ENCODE results near the gene SCN5A.

SCN5A gene

GRCh38 chr3:38579141-38579540 is 70.3 kb downstream of the SCN5A start:
- Histone ChIP-seq H3K4me1 (ENCODE audit: control insufficient read depth, insufficient read depth, low read length) (no peaks in the 10 kb centered on the region), H3K36me3 (ENCODE audit: control insufficient read depth, insufficient read depth, low read length) (no peaks in the 10 kb centered on the region), H3K9me3 (ENCODE audit: control insufficient read depth, low read length) (no peaks in the 10 kb centered on the region), H3K4me3 (ENCODE audit: low read length) (no peak overlapping the region), H3K9ac (ENCODE audit: low read length) (no peak overlapping the region), H3K27me3 (ENCODE audit: control insufficient read depth, insufficient read depth, low read length) (peaks cover 3% of the 10 kb centered on the region)

GRCh38 chr3:38578551-38578950 is 70.9 kb downstream of the SCN5A start:
- no peaks in the 10 kb centered on the region for H3K4me1 ChIP-seq (ENCODE audit: control insufficient read depth, insufficient read depth, low read length)
- H3K4me3 ChIP-seq (ENCODE audit: low read length) = no peak overlapping the region
- H3K9ac ChIP-seq (ENCODE audit: low read length) = no peak overlapping the region
- peaks cover 3% of the 10 kb centered on the region for H3K27me3 ChIP-seq (ENCODE audit: control insufficient read depth, insufficient read depth, low read length)
- H3K9me3 ChIP-seq (ENCODE audit: control insufficient read depth, low read length) = no peaks in the 10 kb centered on the region
- no peaks in the 10 kb centered on the region for H3K36me3 ChIP-seq (ENCODE audit: control insufficient read depth, insufficient read depth, low read length)

GRCh38 chr3:38578081-38578475 is 71.4 kb downstream of the SCN5A start:
- H3K4me3 ChIP-seq (ENCODE audit: low read length) = no peak overlapping the region
- H3K9me3 ChIP-seq (ENCODE audit: control insufficient read depth, low read length) = no peaks in the 10 kb centered on the region
- H3K9ac ChIP-seq (ENCODE audit: low read length) = no peak overlapping the region
- no peaks in the 10 kb centered on the region for H3K4me1 ChIP-seq (ENCODE audit: control insufficient read depth, insufficient read depth, low read length)
- H3K27me3 ChIP-seq (ENCODE audit: control insufficient read depth, insufficient read depth, low read length) = peaks cover 3% of the 10 kb centered on the region
- no peaks in the 10 kb centered on the region for H3K36me3 ChIP-seq (ENCODE audit: control insufficient read depth, insufficient read depth, low read length)

GRCh38 chr3:38577371-38578080 is 72.0 kb downstream of the SCN5A start:
- Histone ChIP-seq H3K27me3 (ENCODE audit: control insufficient read depth, insufficient read depth, low read length) (peaks cover 3% of the 10 kb centered on the region), H3K36me3 (ENCODE audit: control insufficient read depth, insufficient read depth, low read length) (no peaks in the 10 kb centered on the region), H3K4me1 (ENCODE audit: control insufficient read depth, insufficient read depth, low read length) (no peaks in the 10 kb centered on the region), H3K9me3 (ENCODE audit: control insufficient read depth, low read length) (no peaks in the 10 kb centered on the region), H3K9ac (ENCODE audit: low read length) (no peak overlapping the region), H3K4me3 (ENCODE audit: low read length) (no peak overlapping the region)

- H3K4me3 ChIP-seq (ENCODE audit: low read length) = no peak overlapping the region
- H3K9ac ChIP-seq (ENCODE audit: low read length) = no peak overlapping the region
- H3K4me1 ChIP-seq (ENCODE audit: control insufficient read depth, insufficient read depth, low read length) = no peaks in the 10 kb centered on the region
- H3K27me3 ChIP-seq (ENCODE audit: control insufficient read depth, insufficient read depth, low read length) = peaks cover 3% of the 10 kb centered on the region
- H3K36me3 ChIP-seq (ENCODE audit: control insufficient read depth, insufficient read depth, low read length) = no peaks in the 10 kb centered on the region
- no peaks in the 10 kb centered on the region for H3K9me3 ChIP-seq (ENCODE audit: control insufficient read depth, low read length)
Measured at GRCh38 chr3:38576526-38577370, 72.7 kb downstream of the SCN5A start.

GRCh38 chr3:38576131-38576525 is 73.4 kb downstream of the SCN5A start:
- no peaks in the 10 kb centered on the region for H3K36me3 ChIP-seq (ENCODE audit: control insufficient read depth, insufficient read depth, low read length)
- H3K27me3 ChIP-seq (ENCODE audit: control insufficient read depth, insufficient read depth, low read length) = peaks cover 3% of the 10 kb centered on the region
- no peaks in the 10 kb centered on the region for H3K9me3 ChIP-seq (ENCODE audit: control insufficient read depth, low read length)
- H3K4me3 ChIP-seq (ENCODE audit: low read length) = no peak overlapping the region
- no peaks in the 10 kb centered on the region for H3K4me1 ChIP-seq (ENCODE audit: control insufficient read depth, insufficient read depth, low read length)
- no peak overlapping the region for H3K9ac ChIP-seq (ENCODE audit: low read length)

GRCh38 chr3:38575279-38575843 is 74.1 kb downstream of the SCN5A start:
- H3K9me3 ChIP-seq (ENCODE audit: control insufficient read depth, low read length) = no peaks in the 10 kb centered on the region
- no peaks in the 10 kb centered on the region for H3K36me3 ChIP-seq (ENCODE audit: control insufficient read depth, insufficient read depth, low read length)

GRCh38 chr3:38574411-38575278 is 74.8 kb downstream of the SCN5A start:
- H3K36me3 ChIP-seq (ENCODE audit: control insufficient read depth, insufficient read depth, low read length) = no peaks in the 10 kb centered on the region
- no peaks in the 10 kb centered on the region for H3K9me3 ChIP-seq (ENCODE audit: control insufficient read depth, low read length)
- no peak overlapping the region for H3K9ac ChIP-seq (ENCODE audit: low read length)
- no peak overlapping the region for H3K4me3 ChIP-seq (ENCODE audit: low read length)
- peaks cover 3% of the 10 kb centered on the region for H3K27me3 ChIP-seq (ENCODE audit: control insufficient read depth, insufficient read depth, low read length)
- no peaks in the 10 kb centered on the region for H3K4me1 ChIP-seq (ENCODE audit: control insufficient read depth, insufficient read depth, low read length)

More at GRCh38 chr3:38575279-38575843, 74.1 kb downstream of the SCN5A start:
- no peak overlapping the region for H3K9ac ChIP-seq (ENCODE audit: low read length)
- no peak overlapping the region for H3K4me3 ChIP-seq (ENCODE audit: low read length)
- no peaks in the 10 kb centered on the region for H3K4me1 ChIP-seq (ENCODE audit: control insufficient read depth, insufficient read depth, low read length)
- H3K27me3 ChIP-seq (ENCODE audit: control insufficient read depth, insufficient read depth, low read length) = peaks cover 3% of the 10 kb centered on the region

- Histone ChIP-seq H3K9ac (ENCODE audit: low read length) (no peak overlapping the region), H3K36me3 (ENCODE audit: control insufficient read depth, insufficient read depth, low read length) (no peaks in the 10 kb centered on the region), H3K9me3 (ENCODE audit: control insufficient read depth, low read length) (no peaks in the 10 kb centered on the region), H3K4me1 (ENCODE audit: control insufficient read depth, insufficient read depth, low read length) (no peaks in the 10 kb centered on the region), H3K4me3 (ENCODE audit: low read length) (no peak overlapping the region), H3K27me3 (ENCODE audit: control insufficient read depth, insufficient read depth, low read length) (peaks cover 3% of the 10 kb centered on the region)
Measured at GRCh38 chr3:38573556-38573955, 75.9 kb downstream of the SCN5A start.

- Histone ChIP-seq H3K27me3 (ENCODE audit: control insufficient read depth, insufficient read depth, low read length) (peaks cover 3% of the 10 kb centered on the region), H3K9ac (ENCODE audit: low read length) (no peak overlapping the region), H3K36me3 (ENCODE audit: control insufficient read depth, insufficient read depth, low read length) (no peaks in the 10 kb centered on the region), H3K9me3 (ENCODE audit: control insufficient read depth, low read length) (no peaks in the 10 kb centered on the region), H3K4me1 (ENCODE audit: control insufficient read depth, insufficient read depth, low read length) (no peaks in the 10 kb centered on the region), H3K4me3 (ENCODE audit: low read length) (no peak overlapping the region)
Measured at GRCh38 chr3:38573111-38573510, 76.4 kb downstream of the SCN5A start.

GRCh38 chr3:38567498-38567897 is 82.0 kb downstream of the SCN5A start:
- H3K36me3 ChIP-seq (ENCODE audit: control insufficient read depth, insufficient read depth, low read length) = no peaks in the 10 kb centered on the region

More at GRCh38 chr3:38567498-38567897, 82.0 kb downstream of the SCN5A start:
- H3K4me1 ChIP-seq (ENCODE audit: control insufficient read depth, insufficient read depth, low read length) = no peaks in the 10 kb centered on the region
- H3K9me3 ChIP-seq (ENCODE audit: control insufficient read depth, low read length) = no peaks in the 10 kb centered on the region
- H3K9ac ChIP-seq (ENCODE audit: low read length) = no peak overlapping the region
- no peak overlapping the region for H3K4me3 ChIP-seq (ENCODE audit: low read length)
- H3K27me3 ChIP-seq (ENCODE audit: control insufficient read depth, insufficient read depth, low read length) = no peaks in the 10 kb centered on the region
